GM15510 (cell line): ENCODE results near the gene PDGFRB.

ENCODE experiments used
- POLR2A ChIP-seq: IDR thresholded peaks from 3 replicates; pipeline ENCODE4 v1.6.1; 2011; ENCODE audit warnings: borderline replicate concordance; ENCODE audit not compliant: insufficient read length; ENCODE audit errors: extremely low read depth

The PDGFRB gene

GRCh38 chr5:150155258-150156026 is at the start of gene PDGFRB:
Gene PDGFRB (minus strand): TSS chr5:150155845. CDS start chr5:150137047, 18,798 bp downstream.
- no peak for TF ChIP-seq POLR2A

- TF ChIP-seq POLR2A, result no peak
Measured at GRCh38 chr5:150204590-150204960, 48.9 kb upstream of the PDGFRB start.

- TF ChIP-seq POLR2A, result no peak
Measured at GRCh38 chr5:150203832-150204589, 48.4 kb upstream of the PDGFRB start.

- no peak for TF ChIP-seq POLR2A
Measured at GRCh38 chr5:150202501-150202900, 46.9 kb upstream of the PDGFRB start.

- TF ChIP-seq POLR2A, result no peak
Measured at GRCh38 chr5:150197476-150197875, 41.8 kb upstream of the PDGFRB start.

GRCh38 chr5:150196986-150197385 is 41.3 kb upstream of the PDGFRB start:
- TF ChIP-seq POLR2A, result no peak

- no peak for TF ChIP-seq POLR2A
Measured at GRCh38 chr5:150196514-150196913, 40.9 kb upstream of the PDGFRB start.

- TF ChIP-seq POLR2A, result no peak
Measured at GRCh38 chr5:150195736-150196485, 40.3 kb upstream of the PDGFRB start.

GRCh38 chr5:150192462-150192861 is 36.8 kb upstream of the PDGFRB start:
- TF ChIP-seq POLR2A, result no peak

- no peak for TF ChIP-seq POLR2A
Measured at GRCh38 chr5:150190987-150191386, 35.3 kb upstream of the PDGFRB start.

GRCh38 chr5:150190503-150190979 is 34.9 kb upstream of the PDGFRB start:
- TF ChIP-seq POLR2A, result no peak

- TF ChIP-seq POLR2A, result no peak
Measured at GRCh38 chr5:150189728-150190502, 34.3 kb upstream of the PDGFRB start, which contains the start of gene SLC6A7. Gene SLC6A7 (plus strand): TSS chr5:150190062. CDS start chr5:150190328, 266 bp downstream.

GRCh38 chr5:150189326-150189725 is 33.7 kb upstream of the PDGFRB start:
- TF ChIP-seq POLR2A, result no peak
